Measurements from ENCODE around the gene CDC123.

DNA sequence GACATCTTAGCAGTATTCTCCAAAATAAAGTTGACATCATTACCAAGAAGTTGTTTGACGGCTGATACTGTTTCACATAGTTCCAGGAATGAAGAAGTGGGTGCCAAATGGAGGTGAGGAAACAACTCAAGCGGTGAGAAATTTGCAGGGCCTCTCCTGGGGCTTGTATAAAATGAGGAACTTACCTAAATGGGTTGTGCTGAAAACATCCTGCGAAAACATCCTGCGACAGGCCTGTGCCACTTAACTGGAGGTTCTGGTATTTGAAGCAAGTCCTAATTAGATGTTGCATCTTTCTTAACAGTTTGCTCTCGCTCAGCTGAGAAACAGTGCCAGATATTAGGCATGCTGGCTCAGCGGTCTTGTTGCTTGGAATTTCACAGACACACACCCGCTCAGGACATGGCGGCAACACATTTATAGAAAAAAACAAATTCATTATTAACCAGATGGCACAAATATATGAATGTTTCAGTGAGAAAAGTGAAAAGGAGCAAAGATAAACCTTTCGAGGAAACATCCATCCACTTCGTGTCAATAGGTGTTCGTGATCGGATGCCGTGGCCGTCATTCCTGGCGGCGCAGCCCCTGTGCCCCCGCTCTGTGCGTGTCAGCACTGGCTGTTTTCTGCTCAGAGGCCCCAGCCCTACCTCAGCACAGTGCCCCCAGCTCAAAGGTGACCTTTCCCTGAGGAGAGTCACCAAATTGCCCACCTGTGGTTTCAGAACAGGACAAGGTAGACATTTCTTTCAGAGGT, 48.1 kb downstream of the CDC123 start:
- TF ChIP-seq, protein P1, sequence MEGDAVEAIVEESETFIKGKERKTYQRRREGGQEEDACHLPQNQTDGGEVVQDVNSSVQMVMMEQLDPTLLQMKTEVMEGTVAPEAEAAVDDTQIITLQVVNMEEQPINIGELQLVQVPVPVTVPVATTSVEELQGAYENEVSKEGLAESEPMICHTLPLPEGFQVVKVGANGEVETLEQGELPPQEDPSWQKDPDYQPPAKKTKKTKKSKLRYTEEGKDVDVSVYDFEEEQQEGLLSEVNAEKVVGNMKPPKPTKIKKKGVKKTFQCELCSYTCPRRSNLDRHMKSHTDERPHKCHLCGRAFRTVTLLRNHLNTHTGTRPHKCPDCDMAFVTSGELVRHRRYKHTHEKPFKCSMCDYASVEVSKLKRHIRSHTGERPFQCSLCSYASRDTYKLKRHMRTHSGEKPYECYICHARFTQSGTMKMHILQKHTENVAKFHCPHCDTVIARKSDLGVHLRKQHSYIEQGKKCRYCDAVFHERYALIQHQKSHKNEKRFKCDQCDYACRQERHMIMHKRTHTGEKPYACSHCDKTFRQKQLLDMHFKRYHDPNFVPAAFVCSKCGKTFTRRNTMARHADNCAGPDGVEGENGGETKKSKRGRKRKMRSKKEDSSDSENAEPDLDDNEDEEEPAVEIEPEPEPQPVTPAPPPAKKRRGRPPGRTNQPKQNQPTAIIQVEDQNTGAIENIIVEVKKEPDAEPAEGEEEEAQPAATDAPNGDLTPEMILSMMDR (IDR thresholded peaks at IDR 0.05), result no peak
- no peak for TF ChIP-seq POLR2A (IDR thresholded peaks at IDR 0.05)

Data from adrenal gland (tissue), 5 donors.